ENCODE results near the gene FGF21.

DNA sequence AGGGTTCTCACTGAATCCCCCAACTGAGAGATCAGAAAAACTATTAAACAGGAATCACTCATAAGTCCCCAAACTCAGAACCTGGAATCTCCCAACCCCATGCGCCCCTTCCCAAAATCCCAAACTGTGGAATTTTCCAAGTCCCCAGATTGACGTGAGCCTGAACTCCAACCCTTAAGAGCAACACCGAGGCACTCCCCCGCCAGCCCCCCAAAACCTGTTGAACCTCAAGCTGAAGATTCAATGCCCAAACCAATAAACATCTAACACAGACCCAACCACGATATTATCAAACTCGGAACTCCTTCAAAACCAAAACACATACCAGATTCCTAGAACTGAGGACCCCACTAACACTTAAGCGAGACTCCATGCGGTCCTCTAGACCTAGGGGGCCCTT lies 9.2 kb upstream of the FGF21 start:
- TF ChIP-seq CTCF (IDR thresholded peaks at IDR 0.05) (no peak), POLR2A (IDR thresholded peaks at IDR 0.05) (no peak), EP300 (IDR thresholded peaks at IDR 0.05) (no peak)
